Measurements from ENCODE around the gene NTMT1.

DNA sequence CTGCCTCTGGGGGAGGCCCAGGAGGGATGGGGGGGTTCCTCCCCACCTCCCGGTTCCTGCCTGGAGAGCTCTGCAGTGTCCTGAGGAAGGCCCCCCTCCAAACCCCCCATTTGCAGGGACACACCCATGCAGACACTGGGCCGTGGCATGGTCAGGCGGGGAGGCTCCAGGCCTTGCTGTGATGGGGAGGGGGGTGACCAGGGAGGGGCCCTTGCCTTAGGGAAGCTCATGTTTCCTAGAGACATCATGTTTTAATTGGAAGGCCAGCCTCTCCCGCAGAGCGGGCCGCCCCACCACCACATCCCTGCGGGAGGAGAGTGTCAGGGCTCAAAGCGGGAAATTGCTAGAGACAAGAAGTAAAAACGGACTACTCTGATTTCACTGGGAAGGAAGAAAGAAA, 51.5 kb downstream of the NTMT1 start:
- TF ChIP-seq, protein P1, sequence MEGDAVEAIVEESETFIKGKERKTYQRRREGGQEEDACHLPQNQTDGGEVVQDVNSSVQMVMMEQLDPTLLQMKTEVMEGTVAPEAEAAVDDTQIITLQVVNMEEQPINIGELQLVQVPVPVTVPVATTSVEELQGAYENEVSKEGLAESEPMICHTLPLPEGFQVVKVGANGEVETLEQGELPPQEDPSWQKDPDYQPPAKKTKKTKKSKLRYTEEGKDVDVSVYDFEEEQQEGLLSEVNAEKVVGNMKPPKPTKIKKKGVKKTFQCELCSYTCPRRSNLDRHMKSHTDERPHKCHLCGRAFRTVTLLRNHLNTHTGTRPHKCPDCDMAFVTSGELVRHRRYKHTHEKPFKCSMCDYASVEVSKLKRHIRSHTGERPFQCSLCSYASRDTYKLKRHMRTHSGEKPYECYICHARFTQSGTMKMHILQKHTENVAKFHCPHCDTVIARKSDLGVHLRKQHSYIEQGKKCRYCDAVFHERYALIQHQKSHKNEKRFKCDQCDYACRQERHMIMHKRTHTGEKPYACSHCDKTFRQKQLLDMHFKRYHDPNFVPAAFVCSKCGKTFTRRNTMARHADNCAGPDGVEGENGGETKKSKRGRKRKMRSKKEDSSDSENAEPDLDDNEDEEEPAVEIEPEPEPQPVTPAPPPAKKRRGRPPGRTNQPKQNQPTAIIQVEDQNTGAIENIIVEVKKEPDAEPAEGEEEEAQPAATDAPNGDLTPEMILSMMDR (IDR thresholded peaks at IDR 0.05) = no peak
- TF ChIP-seq POLR2A (IDR thresholded peaks at IDR 0.05) = no peak
